8988T (cell line): ENCODE data around the gene FARP2.
"Not testable (repeated sequence)": the region's sequence is repeated elsewhere in the genome, so short reads cannot be mapped to it uniquely, and the experiment has no call there.

Experiments
- DNase-seq: peaks from one replicate; pipeline ENCODE4 v3.0.0; 2011

Gene FARP2

GRCh38 chr2:241506793-241507429 lies 150.8 kb downstream of the FARP2 start:
- DNase-seq, result no peak

GRCh38 chr2:241507430-241508239 lies 151.6 kb downstream of the FARP2 start:
- peak; percentile 88 for DNase-seq

- DNase-seq, result peak; percentile 99
Observed at GRCh38 chr2:241508240-241509154, 152.4 kb downstream of the FARP2 start, which contains the start of gene STK25. STK25 (minus strand) TSS chr2:241508584; CDS start chr2:241508035, 549 bp downstream.

GRCh38 chr2:241509155-241509784 lies 153.2 kb downstream of the FARP2 start:
- DNase-seq, result no peak

- no peak for DNase-seq
Observed at GRCh38 chr2:241511091-241511741, 155.1 kb downstream of the FARP2 start.

GRCh38 chr2:241514553-241514952 lies 158.5 kb downstream of the FARP2 start:
- no peak for DNase-seq

- no peak for DNase-seq
Observed at GRCh38 chr2:241514986-241515737, 159.1 kb downstream of the FARP2 start.

GRCh38 chr2:241516520-241516965 lies 160.5 kb downstream of the FARP2 start:
- DNase-seq, result no peak

- DNase-seq, result no peak
Observed at GRCh38 chr2:241517297-241517696, 161.2 kb downstream of the FARP2 start.

GRCh38 chr2:241519669-241520068 lies 163.6 kb downstream of the FARP2 start:
- no peak for DNase-seq

GRCh38 chr2:241522477-241522876 lies 166.4 kb downstream of the FARP2 start:
- no peak for DNase-seq

GRCh38 chr2:241525818-241526780 lies 170.0 kb downstream of the FARP2 start:
- DNase-seq, result not testable (repeated sequence)

GRCh38 chr2:241530571-241530970 lies 174.5 kb downstream of the FARP2 start:
- DNase-seq, result no peak

GRCh38 chr2:241531161-241531722 lies 175.2 kb downstream of the FARP2 start:
- no peak for DNase-seq

GRCh38 chr2:241532168-241532567 lies 176.1 kb downstream of the FARP2 start:
- no peak for DNase-seq

- no peak for DNase-seq
Observed at GRCh38 chr2:241532733-241533601, 176.9 kb downstream of the FARP2 start.

- DNase-seq, result no peak
Observed at GRCh38 chr2:241534293-241534692, 178.2 kb downstream of the FARP2 start.

GRCh38 chr2:241534701-241535375 lies 178.8 kb downstream of the FARP2 start:
- DNase-seq, result no peak
